Mucosa of descending colon (tissue), 3 donors: ENCODE data around the gene NCKAP5L. TPM values are rescaled to one million over a fixed set of nuclear protein-coding genes. Genes with fewer than 3 reads are reported as not detected.
A peak's percentile ranks its signal among the peaks of the same experiment; 100 is the strongest.

Source experiments
- ATAC-seq: fragments of 200-7000 bp; cut with Tn5 transposase; one replicate; pipeline ENCODE4 v1.9.1; 2020; ENCODE audit warnings: mild to moderate bottlenecking, moderate library complexity
- DNase-seq, 3 donors: peaks; one replicate each; pipeline ENCODE4 v3.0.0-alpha.2; 2020
- H3K36me3 ChIP-seq: fragments of 200-600 bp; one replicate; pipeline ENCODE4 v1.8.0; 2021; ENCODE audit warnings: low read depth, mild to moderate bottlenecking
- H3K4me1 ChIP-seq: fragments of 200-600 bp; one replicate; pipeline ENCODE4 v1.8.0; 2021; ENCODE audit warnings: low read depth, mild to moderate bottlenecking
- H3K4me3 ChIP-seq: fragments of 200-600 bp; one replicate; pipeline ENCODE4 v1.8.0; 2021; ENCODE audit warnings: mild to moderate bottlenecking
- H3K9me3 ChIP-seq: fragments of 200-600 bp; one replicate; pipeline ENCODE4 v1.8.0; 2021; ENCODE audit warnings: mild to moderate bottlenecking
- intact Hi-C, 2 donors: fragments of 100-400 bp; cut with DNase I in 1 of 2; cut with micrococcal nuclease in 1 of 2; formaldehyde crosslinking; loops; one replicate each; pipeline versions ENCODE4 v1.11.0 to v1.11.1; 2022; cut with DNase I, micrococcal nuclease
- long read RNA-seq, 2 donors: library from polyadenylated mRNA; unstranded; transcript quantifications; one replicate each; pipeline ENCODE4 v2.0.0, GENCODE V29; 2019 to 2021
- total RNA-seq, 3 donors: library from RNA; stranded (reverse); fragmentation: NEBNext Ultra II Directional in 2 of 3; extraction: Animal tissue kit (Norgen Biotek cat#: 25700) in 2 of 3; gene quantifications; one replicate each; pipeline versions ENCODE4 v1.2.1 to v1.2.4, GENCODE V29; 2021 to 2023
- TF ChIP-seq, protein P1 (sequence below): fragments of 200-600 bp; IDR thresholded peaks from one replicate; pipeline ENCODE4 v1.8.0; 2022; ENCODE audit warnings: antibody characterized with exemption, mild to moderate bottlenecking
- donor health status: DM: no; HTN: no; CAD: no; lungs with moderate emphysema.
- donor health status: DM: no; HTN: no; CAD: no.
- donor health status: DM: no; HTN: yes; CAD: no.

The NCKAP5L gene, protein sequence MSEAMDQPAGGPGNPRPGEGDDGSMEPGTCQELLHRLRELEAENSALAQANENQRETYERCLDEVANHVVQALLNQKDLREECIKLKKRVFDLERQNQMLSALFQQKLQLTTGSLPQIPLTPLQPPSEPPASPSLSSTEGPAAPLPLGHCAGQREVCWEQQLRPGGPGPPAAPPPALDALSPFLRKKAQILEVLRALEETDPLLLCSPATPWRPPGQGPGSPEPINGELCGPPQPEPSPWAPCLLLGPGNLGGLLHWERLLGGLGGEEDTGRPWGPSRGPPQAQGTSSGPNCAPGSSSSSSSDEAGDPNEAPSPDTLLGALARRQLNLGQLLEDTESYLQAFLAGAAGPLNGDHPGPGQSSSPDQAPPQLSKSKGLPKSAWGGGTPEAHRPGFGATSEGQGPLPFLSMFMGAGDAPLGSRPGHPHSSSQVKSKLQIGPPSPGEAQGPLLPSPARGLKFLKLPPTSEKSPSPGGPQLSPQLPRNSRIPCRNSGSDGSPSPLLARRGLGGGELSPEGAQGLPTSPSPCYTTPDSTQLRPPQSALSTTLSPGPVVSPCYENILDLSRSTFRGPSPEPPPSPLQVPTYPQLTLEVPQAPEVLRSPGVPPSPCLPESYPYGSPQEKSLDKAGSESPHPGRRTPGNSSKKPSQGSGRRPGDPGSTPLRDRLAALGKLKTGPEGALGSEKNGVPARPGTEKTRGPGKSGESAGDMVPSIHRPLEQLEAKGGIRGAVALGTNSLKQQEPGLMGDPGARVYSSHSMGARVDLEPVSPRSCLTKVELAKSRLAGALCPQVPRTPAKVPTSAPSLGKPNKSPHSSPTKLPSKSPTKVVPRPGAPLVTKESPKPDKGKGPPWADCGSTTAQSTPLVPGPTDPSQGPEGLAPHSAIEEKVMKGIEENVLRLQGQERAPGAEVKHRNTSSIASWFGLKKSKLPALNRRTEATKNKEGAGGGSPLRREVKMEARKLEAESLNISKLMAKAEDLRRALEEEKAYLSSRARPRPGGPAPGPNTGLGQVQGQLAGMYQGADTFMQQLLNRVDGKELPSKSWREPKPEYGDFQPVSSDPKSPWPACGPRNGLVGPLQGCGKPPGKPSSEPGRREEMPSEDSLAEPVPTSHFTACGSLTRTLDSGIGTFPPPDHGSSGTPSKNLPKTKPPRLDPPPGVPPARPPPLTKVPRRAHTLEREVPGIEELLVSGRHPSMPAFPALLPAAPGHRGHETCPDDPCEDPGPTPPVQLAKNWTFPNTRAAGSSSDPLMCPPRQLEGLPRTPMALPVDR (N-terminal part only)
- total RNA-seq = 10 to 100 TPM in 1 of 3 donors, 1 to 10 TPM in 2; 2.5 to 17.7 (median 4.7) TPM
- long read RNA-seq, donor 1, full-length matches to known transcripts = 2 of 14 reads
- long read RNA-seq, donor 1, partial matches to known transcripts = 7 of 14 reads
- long read RNA-seq, donor 1, other reads (novel, unspliced or antisense) = 5 of 14 reads
- long read RNA-seq, donor 2, partial matches to known transcripts = 1 of 2 reads
- long read RNA-seq, donor 2, other reads (novel, unspliced or antisense) = 1 of 2 reads

DNA sequence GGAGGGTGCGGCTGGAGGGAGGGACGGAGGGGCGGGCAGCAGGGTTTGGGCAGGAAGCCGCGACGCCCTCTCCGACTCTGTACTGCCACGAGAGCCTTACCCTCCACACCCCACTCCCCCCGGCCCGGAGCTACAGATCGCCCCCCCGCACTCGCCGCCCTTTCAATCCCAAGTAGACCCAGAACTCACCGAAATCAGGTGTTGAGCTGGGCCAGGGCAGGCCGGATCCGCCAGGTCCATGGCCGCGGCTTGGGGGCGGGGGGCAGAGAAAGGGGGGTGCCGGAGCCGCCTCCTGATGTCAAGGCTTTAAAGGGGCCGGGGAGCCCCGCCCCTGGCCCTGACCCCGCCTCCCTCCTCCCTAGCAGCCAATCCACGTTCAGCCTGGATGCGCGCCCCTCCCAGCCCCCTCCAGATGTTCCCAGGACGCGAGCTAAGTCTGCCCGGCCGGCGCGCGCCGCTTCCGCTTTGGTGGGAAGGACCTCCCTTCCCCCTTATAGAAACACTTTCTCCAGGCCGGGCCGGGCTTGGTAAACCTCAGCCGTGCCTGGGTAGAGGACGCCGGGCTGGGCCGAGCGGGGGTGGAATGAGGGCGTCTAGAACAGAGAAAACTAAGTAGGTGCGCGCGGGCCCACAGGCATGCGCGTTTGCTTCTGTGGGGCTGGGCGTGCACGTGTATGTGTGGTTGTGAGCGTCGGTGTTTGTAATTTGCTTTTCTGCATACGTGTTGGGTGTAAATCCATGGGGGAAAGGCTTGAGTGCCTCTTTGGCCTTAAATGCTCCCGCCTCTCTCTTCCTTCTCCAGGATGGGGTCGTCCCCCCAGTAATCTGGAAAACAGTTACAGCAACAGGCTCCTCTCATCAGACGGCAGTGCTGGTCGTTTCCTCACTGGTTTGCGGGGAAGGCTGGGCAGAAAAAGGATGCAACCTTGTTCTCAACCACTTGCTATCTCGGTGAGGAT, at the start of gene NCKAP5L:
Gene NCKAP5L, minus strand, starts transcription at position 281 of the 959 bp plus-strand sequence. CDS start 24,369 bp downstream, outside the sequence.
- TF ChIP-seq, protein P1, sequence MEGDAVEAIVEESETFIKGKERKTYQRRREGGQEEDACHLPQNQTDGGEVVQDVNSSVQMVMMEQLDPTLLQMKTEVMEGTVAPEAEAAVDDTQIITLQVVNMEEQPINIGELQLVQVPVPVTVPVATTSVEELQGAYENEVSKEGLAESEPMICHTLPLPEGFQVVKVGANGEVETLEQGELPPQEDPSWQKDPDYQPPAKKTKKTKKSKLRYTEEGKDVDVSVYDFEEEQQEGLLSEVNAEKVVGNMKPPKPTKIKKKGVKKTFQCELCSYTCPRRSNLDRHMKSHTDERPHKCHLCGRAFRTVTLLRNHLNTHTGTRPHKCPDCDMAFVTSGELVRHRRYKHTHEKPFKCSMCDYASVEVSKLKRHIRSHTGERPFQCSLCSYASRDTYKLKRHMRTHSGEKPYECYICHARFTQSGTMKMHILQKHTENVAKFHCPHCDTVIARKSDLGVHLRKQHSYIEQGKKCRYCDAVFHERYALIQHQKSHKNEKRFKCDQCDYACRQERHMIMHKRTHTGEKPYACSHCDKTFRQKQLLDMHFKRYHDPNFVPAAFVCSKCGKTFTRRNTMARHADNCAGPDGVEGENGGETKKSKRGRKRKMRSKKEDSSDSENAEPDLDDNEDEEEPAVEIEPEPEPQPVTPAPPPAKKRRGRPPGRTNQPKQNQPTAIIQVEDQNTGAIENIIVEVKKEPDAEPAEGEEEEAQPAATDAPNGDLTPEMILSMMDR = no peak
- Histone ChIP-seq H3K4me1 (peaks cover 15% of the 10 kb centered on the region), H3K36me3 (no peaks in the 10 kb centered on the region), H3K4me3 (peak within 1 kb of the TSS; percentile 32), H3K9me3 (no peaks in the 10 kb centered on the region)
- intact Hi-C loops = no loop called here
- peak; percentile 96 to 97 (median 96) for DNase-seq
- peak; percentile 98 for ATAC-seq

DNA sequence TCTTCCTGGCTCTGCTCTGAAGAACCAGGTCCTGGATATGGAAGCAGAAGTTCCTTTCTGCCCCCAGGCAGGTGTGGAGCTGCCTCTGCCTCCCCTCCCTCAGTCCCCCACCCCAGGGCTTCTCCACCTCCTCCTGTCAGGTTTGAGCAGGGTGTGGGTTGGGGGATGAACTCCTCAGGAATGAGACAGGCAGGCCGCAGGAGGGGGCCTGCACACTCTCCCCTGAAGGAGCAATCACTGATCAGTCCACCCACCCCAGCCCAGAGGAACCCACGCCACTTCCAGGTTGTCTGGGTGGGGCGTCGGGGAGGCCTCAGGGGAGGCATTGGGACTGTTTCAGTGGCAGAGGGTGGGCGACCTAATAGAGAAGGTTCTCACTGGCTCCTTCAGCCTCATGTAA, 48.9 kb upstream of the NCKAP5L start:
- H3K36me3 ChIP-seq = no peaks in the 10 kb centered on the region
- ATAC-seq = no peak

DNA sequence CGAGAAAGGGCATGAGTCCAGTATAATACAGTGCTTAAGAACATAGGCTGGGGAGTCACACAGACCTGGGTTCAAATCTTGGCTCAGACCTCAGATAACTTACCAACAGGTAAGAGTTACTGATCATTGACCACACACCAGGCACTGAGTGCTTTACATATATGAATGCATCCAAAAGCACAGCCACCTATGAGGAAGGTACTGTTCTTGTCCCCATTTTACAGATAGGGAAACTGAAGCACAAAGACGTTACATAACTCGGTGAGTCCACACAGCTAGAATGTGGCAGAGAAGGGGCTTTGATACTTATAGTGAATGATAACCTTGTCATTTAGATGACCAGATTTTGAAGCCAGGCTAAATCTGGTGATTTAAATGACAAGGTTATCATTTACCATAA, 47.9 kb upstream of the NCKAP5L start:
- TF ChIP-seq, protein P1 = no peak
- Histone ChIP-seq H3K36me3 (no peaks in the 10 kb centered on the region), H3K4me1 (no peaks in the 10 kb centered on the region), H3K4me3 (no peak overlapping the region), H3K9me3 (no peaks in the 10 kb centered on the region)
- ATAC-seq (no peak), DNase-seq (no peak)
- intact Hi-C loops = no loop called here

More for the DNA sequence above, 48.9 kb upstream of the NCKAP5L start:
- H3K4me3 ChIP-seq = no peak overlapping the region
- TF ChIP-seq, protein P1 = no peak
- DNase-seq = no peak
- intact Hi-C loops = no loop called here
- H3K4me1 ChIP-seq = no peaks in the 10 kb centered on the region
- no peaks in the 10 kb centered on the region for H3K9me3 ChIP-seq

DNA sequence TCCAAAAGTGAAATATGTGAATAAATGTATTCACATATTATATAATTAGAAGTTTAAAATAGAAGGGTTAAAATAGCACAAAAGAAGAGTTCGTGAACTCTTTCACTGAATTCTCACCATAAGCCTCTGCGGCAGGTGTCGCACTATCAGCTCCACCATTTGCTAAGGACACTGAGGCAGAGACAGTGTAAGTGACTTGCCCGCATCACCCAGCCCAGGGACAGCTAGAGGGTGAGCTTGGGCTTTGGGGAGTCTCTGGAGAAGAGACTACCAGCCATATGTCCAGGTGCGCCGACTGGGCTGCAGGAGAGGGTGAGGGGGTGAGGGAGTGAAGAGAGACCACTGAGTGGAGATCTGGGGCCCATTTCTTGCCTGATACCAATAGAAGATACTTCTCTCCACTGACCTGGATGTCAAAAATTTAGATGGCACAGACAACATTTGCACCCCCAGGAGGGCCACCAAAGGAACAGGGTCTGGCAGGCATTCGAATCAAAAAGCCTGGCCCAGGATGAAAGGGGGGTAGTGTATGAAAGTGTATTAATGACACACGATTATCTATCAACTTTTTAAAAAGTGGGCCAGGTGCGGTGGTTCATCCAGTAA, 47.0 kb upstream of the NCKAP5L start:
- intact Hi-C loops = no loop called here
- ATAC-seq (no peak), DNase-seq (no peak)
- Histone ChIP-seq H3K9me3 (no peaks in the 10 kb centered on the region), H3K4me1 (no peaks in the 10 kb centered on the region), H3K4me3 (no peak overlapping the region), H3K36me3 (no peaks in the 10 kb centered on the region)
- TF ChIP-seq, protein P1 = no peak
